Measurements from ENCODE around the gene CDKN1A.

CDKN1A gene

GRCh38 chr6:36678488-36679042 lies at the start of gene CDKN1A (continued):
- peak; percentile 62; the same call in 1 of the 2 replicates for TF ChIP-seq ZNF398 (tag by site-specific recombination; IDR thresholded peaks at IDR 0.05)
- TF ChIP-seq ZNF23 (tag by site-specific recombination; IDR thresholded peaks at IDR 0.05; ENCODE audit: borderline replicate concordance), result no peak
- TF ChIP-seq ZNF362 (tag by site-specific recombination; IDR thresholded peaks at IDR 0.05), result no peak
- no peak for TF ChIP-seq ZNF654 (tag by site-specific recombination; IDR thresholded peaks at IDR 0.05; ENCODE audit: low read depth)
- TF ChIP-seq ZBTB8A (tag by site-specific recombination; IDR thresholded peaks at IDR 0.05), result peak; percentile 97
- no peak for TF ChIP-seq ZNF354C (tag by site-specific recombination; IDR thresholded peaks at IDR 0.05; ENCODE audit: borderline replicate concordance, low read depth)
- no peak for TF ChIP-seq HOXD13 (CRISPR knock-in tag; IDR thresholded peaks at IDR 0.05; ENCODE audit: borderline replicate concordance)
- no peak for TF ChIP-seq ZNF280C (tag by site-specific recombination; IDR thresholded peaks at IDR 0.05)
- TF ChIP-seq ZNF211 (tag by site-specific recombination; IDR thresholded peaks at IDR 0.05; ENCODE audit: low read depth), result no peak
- peak; percentile 43; the same call in 1 of the 2 replicates for TF ChIP-seq IKZF3 (tag by site-specific recombination; IDR thresholded peaks at IDR 0.05)
- no peak for TF ChIP-seq ZNF560 (tag by site-specific recombination; IDR thresholded peaks at IDR 0.05; ENCODE audit: borderline replicate concordance)
- no peak for TF ChIP-seq ZNF513 (tag by site-specific recombination; IDR thresholded peaks at IDR 0.05)
- TF ChIP-seq SALL2 (tag by site-specific recombination; IDR thresholded peaks at IDR 0.05; ENCODE audit: borderline replicate concordance), result no peak
- 0 out of 2 replicates have a peak, but pooled peaks have one; percentile 18 for TF ChIP-seq EGR2 (tag by site-specific recombination; IDR thresholded peaks at IDR 0.05; ENCODE audit: low read depth)
- 0 out of 2 replicates have a peak, but pooled peaks have one; percentile 20 for TF ChIP-seq ZNF335 (tag by site-specific recombination; conservative IDR thresholded peaks at IDR 0.05)
- TF ChIP-seq ZNF341 (tag by site-specific recombination; IDR thresholded peaks at IDR 0.05; ENCODE audit: low read depth), result no peak
- TF ChIP-seq ZNF791 (tag by site-specific recombination; IDR thresholded peaks at IDR 0.05), result no peak
- no peak for TF ChIP-seq ZNF302 (tag by site-specific recombination; IDR thresholded peaks at IDR 0.05; ENCODE audit: low read depth)
- no peak for TF ChIP-seq ZNF404 (tag by site-specific recombination; IDR thresholded peaks at IDR 0.05)
- TF ChIP-seq ZNF514 (tag by site-specific recombination; IDR thresholded peaks at IDR 0.05), result no peak
- no peak for TF ChIP-seq ZNF518A (tag by site-specific recombination; conservative IDR thresholded peaks at IDR 0.05; ENCODE audit: low read depth)
- TF ChIP-seq TSHZ1 (tag by site-specific recombination; IDR thresholded peaks at IDR 0.05; ENCODE audit: borderline replicate concordance), result no peak
- no peak for TF ChIP-seq ZNF558 (tag by site-specific recombination; IDR thresholded peaks at IDR 0.05)
- no peak; the same call in 1 of the 2 replicates for TF ChIP-seq REPIN1 (tag by site-specific recombination; IDR thresholded peaks at IDR 0.05; ENCODE audit: low read depth)
